HG02623 (cell line): ENCODE measurements around the gene CABP4.
A peak's percentile ranks its signal among the peaks of the same experiment; 100 is the strongest.

ENCODE experiments used
- ATAC-seq: cut with Tn5 transposase; IDR thresholded peaks from one replicate; pipeline ENCODE4 v1.9.1; 2021; ENCODE audit warnings: moderate library complexity; ENCODE audit not compliant: unreplicated experiment

Gene CABP4

GRCh38 chr11:67435031-67435726 is 20.0 kb upstream of the CABP4 start:
- ATAC-seq: no peak

DNA sequence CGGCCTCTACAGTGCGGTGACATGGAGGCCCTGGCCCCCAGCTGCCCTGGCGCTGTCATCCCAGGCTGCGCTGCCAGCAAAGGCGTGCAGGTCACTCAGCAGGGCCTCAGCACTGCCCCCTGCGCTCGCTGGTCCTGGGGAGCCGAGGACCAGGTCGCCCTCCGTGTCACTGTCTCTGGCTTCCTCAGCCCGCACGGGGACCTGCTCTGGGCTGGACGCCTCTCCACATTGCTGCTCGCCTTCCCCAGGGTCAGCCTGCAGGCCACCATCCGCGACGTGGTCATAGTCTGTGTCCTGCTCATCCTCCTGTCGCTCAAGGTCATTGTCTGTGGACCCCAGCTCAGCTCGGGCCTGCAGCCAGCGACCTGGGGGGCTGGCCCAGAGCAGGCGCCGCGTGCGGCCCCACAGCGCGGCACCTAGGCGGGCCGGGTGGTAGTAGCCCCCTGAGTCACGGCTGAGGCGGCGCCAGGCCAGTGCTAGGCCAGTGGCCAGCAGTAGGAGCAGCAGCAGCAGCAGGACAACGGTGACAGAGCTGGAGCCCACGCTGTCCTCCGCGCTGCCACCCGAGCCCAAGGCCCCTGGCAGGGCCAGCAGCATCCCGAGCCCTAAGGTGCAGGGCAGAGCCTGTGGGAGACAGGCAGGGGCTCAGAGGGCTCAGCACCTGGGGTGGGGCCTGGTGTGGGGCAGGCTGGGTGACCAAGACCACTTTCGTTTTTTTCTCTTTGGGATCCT is 19.3 kb upstream of the CABP4 start:
- ATAC-seq: no peak

DNA sequence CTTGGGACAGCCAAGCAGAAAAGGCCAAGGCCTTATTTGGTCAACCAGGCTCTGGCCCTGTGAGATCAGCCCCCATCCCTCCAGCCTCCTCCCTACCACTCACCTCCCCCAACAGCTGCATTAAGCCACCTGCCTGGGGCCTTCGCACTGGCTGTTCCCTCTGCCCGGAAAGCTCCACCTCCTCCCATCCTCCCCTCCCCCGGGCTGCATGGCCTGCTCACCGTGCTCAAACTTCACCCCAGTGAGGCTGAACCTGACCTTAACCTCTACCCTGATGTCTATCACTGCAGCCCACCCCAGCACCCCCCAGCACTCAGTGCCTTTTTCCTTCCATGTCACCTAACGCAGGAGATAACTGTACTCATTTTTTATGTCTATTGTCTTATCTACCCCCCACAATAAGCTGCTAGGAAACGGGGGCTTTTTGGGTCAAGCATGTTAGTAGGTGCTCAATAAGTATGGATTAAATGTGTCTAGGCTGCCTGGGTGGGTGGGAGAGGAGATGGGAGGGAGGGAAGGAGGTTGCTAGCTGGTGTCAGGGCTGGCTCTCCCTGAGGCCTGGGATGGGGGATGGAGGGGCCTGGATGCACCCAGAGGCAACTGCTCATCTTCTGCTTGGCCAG is 18.6 kb upstream of the CABP4 start:
- ATAC-seq: no peak

- ATAC-seq: no peak
Measured at GRCh38 chr11:67437082-67437808, 17.9 kb upstream of the CABP4 start, which contains the start of gene PTPRCAP. Gene PTPRCAP, minus strand, starts transcription at chr11:67437682. Its CDS starts 63 bp downstream, at chr11:67437619.

- no peak for ATAC-seq
Measured at GRCh38 chr11:67437809-67438157, 17.4 kb upstream of the CABP4 start.

DNA sequence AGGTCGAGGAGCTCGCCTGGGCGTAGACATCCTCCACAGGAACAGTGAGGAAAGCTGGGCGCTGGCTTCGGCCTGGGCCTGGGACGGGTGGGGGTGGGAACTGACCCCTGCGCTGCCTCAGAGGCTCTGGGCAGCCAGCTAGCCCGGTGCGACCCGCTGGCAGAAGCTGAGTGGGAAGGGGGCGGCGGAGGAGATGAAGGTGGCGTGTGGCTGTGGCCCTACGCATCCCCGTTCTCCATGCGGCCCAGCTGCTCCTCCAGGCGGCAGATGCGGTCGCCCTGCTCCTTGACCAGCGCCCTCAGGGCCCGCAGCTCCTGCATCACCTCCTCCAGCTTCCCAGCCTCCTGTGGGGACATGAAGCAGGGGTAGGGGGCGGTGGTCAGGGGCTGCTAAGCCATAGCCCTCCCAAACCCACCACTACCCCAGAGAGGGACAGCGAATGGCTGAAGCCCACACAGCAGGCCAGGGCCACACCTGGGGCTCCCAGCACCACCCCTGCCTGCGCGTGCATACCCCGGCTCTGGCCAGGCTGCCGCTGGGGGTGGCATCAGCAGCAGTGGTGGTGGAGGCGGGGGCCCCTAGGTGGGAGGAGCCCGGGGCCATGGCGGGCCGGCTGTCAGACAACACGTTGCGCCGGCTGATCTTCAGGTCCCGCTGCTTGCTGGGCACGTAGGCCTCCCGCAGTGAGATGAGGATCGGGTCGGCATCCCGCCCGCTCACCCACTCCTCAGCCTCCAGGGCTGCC is 16.8 kb upstream of the CABP4 start:
- no peak for ATAC-seq

- no peak for ATAC-seq
Measured at GRCh38 chr11:67439321-67440228, 15.6 kb upstream of the CABP4 start.

DNA sequence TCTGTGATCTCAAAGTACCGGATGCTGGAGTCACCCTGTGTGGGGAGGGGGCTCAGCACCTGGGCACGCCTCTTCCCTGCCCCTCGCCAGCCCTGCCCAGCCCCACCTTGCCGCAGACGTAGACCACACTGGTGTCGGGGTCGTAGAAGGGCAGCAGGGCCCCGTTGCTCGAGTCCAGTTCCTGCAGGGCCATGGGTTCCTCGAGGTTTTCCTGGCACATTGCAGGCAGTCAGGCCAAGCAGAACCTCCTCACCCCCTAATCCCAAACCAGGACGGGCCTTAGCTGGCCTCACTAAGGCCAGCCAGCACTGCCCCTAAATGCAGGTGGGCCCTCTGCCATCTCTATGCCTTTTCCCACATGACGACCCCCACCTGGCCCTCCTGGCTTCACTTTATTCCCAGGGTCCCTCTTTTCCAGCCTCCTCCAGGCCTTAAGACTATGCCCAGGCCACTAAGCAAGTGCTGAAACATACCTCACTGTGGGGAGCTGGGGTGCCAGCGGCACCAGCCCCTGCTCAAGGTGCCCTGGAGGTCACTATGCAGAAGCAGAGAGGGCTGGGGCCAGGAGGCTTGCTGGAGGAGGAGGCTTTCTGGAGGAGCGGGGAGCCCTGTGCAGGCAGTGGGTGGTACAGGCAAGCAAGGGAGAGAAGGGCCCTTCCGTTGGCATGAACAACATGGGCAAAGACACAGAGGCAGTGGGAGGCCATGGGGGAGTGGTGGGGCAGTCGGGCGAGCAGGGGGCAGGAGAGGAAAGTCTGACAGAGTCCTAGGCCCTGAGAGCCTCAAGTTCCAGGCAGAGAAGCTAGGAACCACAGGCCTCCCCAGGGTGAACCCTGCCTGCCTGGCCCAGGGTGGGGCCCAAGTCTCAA is 14.7 kb upstream of the CABP4 start:
- no peak for ATAC-seq

GRCh38 chr11:67441098-67441563 is 14.0 kb upstream of the CABP4 start:
- ATAC-seq: no peak

- ATAC-seq: no peak
Measured at GRCh38 chr11:67441731-67442351, 13.3 kb upstream of the CABP4 start.

- ATAC-seq: peak; percentile 10
Measured at GRCh38 chr11:67442504-67443404, 12.4 kb upstream of the CABP4 start.

GRCh38 chr11:67445515-67445914 is 9.6 kb upstream of the CABP4 start:
- ATAC-seq: no peak

DNA sequence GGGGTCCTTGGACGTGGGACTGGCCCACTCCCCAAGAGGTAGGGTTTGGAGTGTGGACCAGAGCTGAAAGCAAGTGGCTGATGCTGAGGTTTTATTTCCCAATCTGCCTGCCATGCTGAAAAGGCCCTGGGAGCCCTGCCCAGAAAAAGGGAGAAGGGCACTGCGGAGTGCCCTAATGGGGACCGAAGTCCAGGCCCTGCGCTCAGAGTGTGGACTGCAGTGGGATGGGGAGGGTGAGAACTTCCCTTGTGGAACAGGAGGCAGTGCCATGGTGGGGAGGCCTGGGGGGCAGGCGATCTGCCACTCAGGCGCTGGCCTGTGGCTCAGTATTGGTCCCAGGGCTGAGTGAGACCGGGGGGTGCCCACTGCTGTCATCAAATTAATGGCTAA is 6.9 kb upstream of the CABP4 start:
- no peak for ATAC-seq

DNA sequence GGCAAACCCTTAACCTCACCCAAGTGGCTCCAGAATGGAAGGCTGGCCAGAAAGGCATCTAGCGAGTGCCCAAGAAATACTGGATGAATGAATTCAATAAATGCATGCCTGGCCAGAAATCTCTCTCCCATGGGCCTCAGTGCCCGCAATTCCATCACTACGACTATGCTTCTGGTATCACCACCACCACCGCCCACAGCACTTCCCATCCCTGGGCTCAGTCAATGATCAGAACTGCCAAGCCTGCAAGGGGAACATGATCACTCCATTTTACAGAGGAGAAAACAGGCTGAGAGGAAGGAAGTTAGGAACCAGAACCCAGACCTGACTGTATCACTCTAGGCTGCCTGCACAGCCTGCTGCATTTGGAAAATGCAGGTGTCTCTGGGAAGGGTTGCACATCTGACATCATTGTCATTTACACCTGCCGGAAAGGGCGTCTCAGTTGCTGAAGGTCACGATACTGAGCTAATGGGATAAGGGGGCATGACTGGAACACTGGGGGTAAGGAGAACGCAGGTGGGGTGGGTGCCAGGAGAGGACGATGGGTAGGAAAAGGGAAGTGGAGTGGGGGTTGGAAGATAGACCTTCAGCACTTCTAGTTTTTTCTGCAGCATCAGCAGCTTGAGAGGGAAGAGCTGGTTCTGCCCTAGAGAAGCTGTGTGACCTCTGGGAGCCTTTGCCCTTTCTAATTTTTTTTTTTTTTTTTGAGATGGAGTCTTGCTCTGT is 5.9 kb upstream of the CABP4 start:
- ATAC-seq: no peak

DNA sequence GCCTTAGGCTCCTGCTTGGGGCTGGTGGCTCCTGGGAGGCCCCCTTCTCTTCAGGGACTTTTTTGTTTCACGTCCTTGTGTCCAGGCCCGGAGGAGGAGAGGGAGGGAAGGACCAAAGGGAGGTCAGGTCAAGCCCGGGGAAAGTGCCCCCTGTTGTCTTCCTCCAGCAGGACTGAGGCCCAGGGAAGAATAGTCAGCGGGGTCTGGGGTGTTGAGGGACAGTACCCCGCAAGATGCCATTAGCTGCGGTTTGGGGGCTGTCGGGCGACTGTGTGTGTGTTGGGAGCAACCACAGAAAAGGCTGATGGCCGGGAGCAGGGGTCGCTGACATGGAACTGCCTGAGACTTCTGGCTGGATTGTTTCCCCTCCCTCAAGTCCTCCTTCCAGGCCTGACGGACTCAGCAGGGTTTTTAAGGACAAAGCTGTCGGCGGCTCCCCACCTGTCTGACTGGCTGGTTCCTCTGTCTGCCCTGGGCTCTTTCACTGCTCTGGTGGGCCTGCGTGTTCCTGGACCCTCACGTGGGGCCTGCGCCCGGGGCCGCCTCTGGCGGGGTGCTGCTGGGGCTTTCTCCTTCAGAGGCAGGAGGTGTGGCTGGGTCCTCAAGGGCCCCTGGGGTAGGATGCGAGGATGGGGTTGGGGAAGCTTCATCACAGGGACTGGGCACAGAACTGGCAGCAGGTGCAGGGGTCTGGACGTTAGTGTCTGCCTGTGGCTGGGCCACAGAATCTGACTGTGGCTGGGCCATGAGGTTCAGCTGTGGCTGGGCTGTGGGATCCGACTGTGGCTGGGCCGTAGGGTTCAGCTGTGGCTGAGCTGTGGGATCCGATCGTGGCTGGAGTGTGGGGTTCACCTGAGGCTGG is 4.1 kb upstream of the CABP4 start:
- ATAC-seq: no peak

DNA sequence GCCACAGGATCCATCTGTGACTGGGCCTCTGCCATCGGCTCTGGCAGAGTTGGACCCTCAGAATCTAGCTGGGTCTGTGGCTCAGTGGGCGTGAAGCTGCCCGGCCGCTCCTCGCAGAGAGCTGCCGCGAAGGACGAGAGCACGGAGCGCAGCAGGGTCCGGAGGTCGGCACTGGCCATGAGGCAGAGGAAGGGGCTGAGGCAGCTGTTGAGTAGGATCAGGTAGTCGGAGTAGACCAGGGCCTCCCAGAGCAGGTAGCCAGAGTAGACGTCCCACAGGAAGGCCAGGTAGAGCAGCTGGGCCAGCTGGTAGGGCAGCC is 3.5 kb upstream of the CABP4 start:
- no peak for ATAC-seq
